ENCODE measurements around the gene L1TD1. TPM values are rescaled to one million over a fixed set of nuclear protein-coding genes. Genes with fewer than 3 reads are reported as not detected.

The L1TD1 gene
- total and polyA plus RNA-seq, 2 of the 13 experiments (the other 11 are each of a cell fraction or from before 2014, with no cell fraction given): not detected

DNA sequence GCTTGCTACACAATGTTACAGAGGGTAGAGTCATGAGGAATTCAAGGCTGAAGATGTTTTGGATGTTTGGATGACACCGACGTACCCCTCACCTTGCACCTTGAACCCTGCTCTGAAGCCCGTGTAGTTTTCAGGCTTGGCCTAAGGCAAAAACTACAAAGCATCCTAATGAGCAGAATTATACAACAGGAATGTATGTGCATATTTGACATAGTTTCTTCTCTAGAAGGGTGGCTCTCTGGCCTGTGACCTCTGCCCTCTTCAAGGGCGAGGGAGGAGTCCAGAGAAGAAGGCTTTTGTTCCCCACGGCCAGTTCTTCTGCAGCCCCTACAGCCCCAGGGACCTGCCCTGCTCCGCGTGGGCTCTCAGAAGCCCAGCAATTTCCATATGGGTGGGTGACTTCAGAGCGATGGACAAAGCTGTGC, 43.3 kb downstream of the L1TD1 start:
- Histone ChIP-seq H3K27ac (ENCODE audit: extremely low read length, insufficient read depth, low read length) (peak overlapping the region; percentile 86), H3K9me3 (ENCODE audit: low read length) (no peaks in the 10 kb centered on the region), H3K4me2 (ENCODE audit: low read depth, low read length) (peak overlapping the region; percentile 55), H3K4me1 (ENCODE audit: insufficient read depth, low read length) (peaks cover 83% of the 10 kb centered on the region), H3K27me3 (ENCODE audit: control insufficient read depth in 1 of 2, insufficient read depth in 2 of 2, low read length in 2 of 2) (no peaks in the 10 kb centered on the region), H3K4me3 (replicated peaks in 1 of 3; ENCODE audit: insufficient read depth in 1 of 3, low read depth in 2 of 3, low read length in 3 of 3) (no peak overlapping the region), H3K36me3 (replicated peaks in 1 of 2; ENCODE audit: control insufficient read depth in 1 of 2, insufficient read depth in 2 of 2, low read length in 2 of 2) (no peaks in the 10 kb centered on the region), H2AFZ (ENCODE audit: low read length) (no peak overlapping the region), H3K9ac (ENCODE audit: insufficient read depth, low read depth, low read length) (peak overlapping the region; percentile 36; the same call in 1 of the 2 replicates), H3K79me2 (ENCODE audit: insufficient read depth, low read length) (no peaks in the 10 kb centered on the region), H4K20me1 (ENCODE audit: insufficient read depth, low read length) (no peaks in the 10 kb centered on the region)
- FAIRE-seq (peak; percentile 70), ATAC-seq (peak; percentile 84), DNase-seq (ENCODE audit: low spot score) (peak; percentile 98)
- WGBS (ENCODE audit: low lambda C conversion rate): 6% methylated on average over 8 of the region's 8 CpGs
- in situ Hi-C loops (cut with HindIII; ENCODE audit: extremely low pct_ligation_motif_present, low pct_unique_long_range_greater_than_20kb) (no loop called here), intact Hi-C loops (cut with micrococcal nuclease; ENCODE audit: unreplicated experiment) (no loop called here)
- CTCF ChIA-PET (ENCODE audit: low intra/inter-chr PET ratio, low total read pairs): no interaction called here
- POLR2A ChIA-PET: interaction anchor here (0.6 to 1.0 kb wide), 3 partner anchors 8 to 10 kb away, joined by 3 read pairs; no protein-coding TSS in a partner anchor
- no TSS peak for BruUV-seq (replicated peaks)
- TF ChIP-seq ZNF207 (IDR thresholded peaks at IDR 0.05; ENCODE audit: borderline replicate concordance): no peak
- TF ChIP-seq, protein P1, sequence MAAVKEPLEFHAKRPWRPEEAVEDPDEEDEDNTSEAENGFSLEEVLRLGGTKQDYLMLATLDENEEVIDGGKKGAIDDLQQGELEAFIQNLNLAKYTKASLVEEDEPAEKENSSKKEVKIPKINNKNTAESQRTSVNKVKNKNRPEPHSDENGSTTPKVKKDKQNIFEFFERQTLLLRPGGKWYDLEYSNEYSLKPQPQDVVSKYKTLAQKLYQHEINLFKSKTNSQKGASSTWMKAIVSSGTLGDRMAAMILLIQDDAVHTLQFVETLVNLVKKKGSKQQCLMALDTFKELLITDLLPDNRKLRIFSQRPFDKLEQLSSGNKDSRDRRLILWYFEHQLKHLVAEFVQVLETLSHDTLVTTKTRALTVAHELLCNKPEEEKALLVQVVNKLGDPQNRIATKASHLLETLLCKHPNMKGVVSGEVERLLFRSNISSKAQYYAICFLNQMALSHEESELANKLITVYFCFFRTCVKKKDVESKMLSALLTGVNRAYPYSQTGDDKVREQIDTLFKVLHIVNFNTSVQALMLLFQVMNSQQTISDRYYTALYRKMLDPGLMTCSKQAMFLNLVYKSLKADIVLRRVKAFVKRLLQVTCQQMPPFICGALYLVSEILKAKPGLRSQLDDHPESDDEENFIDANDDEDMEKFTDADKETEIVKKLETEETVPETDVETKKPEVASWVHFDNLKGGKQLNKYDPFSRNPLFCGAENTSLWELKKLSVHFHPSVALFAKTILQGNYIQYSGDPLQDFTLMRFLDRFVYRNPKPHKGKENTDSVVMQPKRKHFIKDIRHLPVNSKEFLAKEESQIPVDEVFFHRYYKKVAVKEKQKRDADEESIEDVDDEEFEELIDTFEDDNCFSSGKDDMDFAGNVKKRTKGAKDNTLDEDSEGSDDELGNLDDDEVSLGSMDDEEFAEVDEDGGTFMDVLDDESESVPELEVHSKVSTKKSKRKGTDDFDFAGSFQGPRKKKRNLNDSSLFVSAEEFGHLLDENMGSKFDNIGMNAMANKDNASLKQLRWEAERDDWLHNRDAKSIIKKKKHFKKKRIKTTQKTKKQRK (IDR thresholded peaks at IDR 0.05; ENCODE audit: low read length): no peak
- peak; percentile 47; the same call in 1 of the 2 replicates for TF ChIP-seq ONECUT2 (CRISPR knock-in tag; IDR thresholded peaks at IDR 0.05)
- peak; percentile 45; the same call in 1 of the 2 replicates for TF ChIP-seq CHD4 (IDR thresholded peaks at IDR 0.05; ENCODE audit: borderline replicate concordance, low read length)
- TF ChIP-seq ZNF121 (CRISPR knock-in tag; IDR thresholded peaks at IDR 0.05): 0 out of 2 replicates have a peak, but pooled peaks have one; percentile 10
- TF ChIP-seq JUND (CRISPR knock-in tag; IDR thresholded peaks at IDR 0.05): no peak
- TF ChIP-seq E2F1 (CRISPR knock-in tag; IDR thresholded peaks at IDR 0.05): no peak
- TF ChIP-seq SKIL (CRISPR knock-in tag; IDR thresholded peaks at IDR 0.05; ENCODE audit: borderline replicate concordance): peak; percentile 73; the same call in 1 of the 2 replicates
- no peak for TF ChIP-seq KDM5A (IDR thresholded peaks at IDR 0.05; ENCODE audit: borderline replicate concordance, low read length)
- no peak; the same call in 1 of the 2 replicates for TF ChIP-seq MYC (CRISPR knock-in tag; IDR thresholded peaks at IDR 0.05; ENCODE audit: borderline replicate concordance)
- TF ChIP-seq GPN1 (CRISPR knock-in tag; IDR thresholded peaks at IDR 0.05; ENCODE audit: borderline replicate concordance): no peak
- peak; percentile 75; the same call in 1 of the 2 replicates for TF ChIP-seq ZNF331 (CRISPR knock-in tag; IDR thresholded peaks at IDR 0.05)
- no peak for TF ChIP-seq REL (CRISPR knock-in tag; conservative IDR thresholded peaks at IDR 0.05)
- no peak for TF ChIP-seq CSRNP1 (CRISPR knock-in tag; IDR thresholded peaks at IDR 0.05)
- no peak for TF ChIP-seq ZBTB3 (CRISPR knock-in tag; IDR thresholded peaks at IDR 0.05; ENCODE audit: borderline replicate concordance, low read depth)
- no peak for TF ChIP-seq ZNF720 (CRISPR knock-in tag; IDR thresholded peaks at IDR 0.05)
- TF ChIP-seq PHF20 (CRISPR knock-in tag; IDR thresholded peaks at IDR 0.05): no peak
